Fibroblast of skin of right quadriceps (primary cell): ENCODE results near the gene MAN1A1.

Experiments
- DNase-seq: peaks from one replicate; pipeline ENCODE4 v3.0.0-alpha.2; 2013

Gene MAN1A1

DNA sequence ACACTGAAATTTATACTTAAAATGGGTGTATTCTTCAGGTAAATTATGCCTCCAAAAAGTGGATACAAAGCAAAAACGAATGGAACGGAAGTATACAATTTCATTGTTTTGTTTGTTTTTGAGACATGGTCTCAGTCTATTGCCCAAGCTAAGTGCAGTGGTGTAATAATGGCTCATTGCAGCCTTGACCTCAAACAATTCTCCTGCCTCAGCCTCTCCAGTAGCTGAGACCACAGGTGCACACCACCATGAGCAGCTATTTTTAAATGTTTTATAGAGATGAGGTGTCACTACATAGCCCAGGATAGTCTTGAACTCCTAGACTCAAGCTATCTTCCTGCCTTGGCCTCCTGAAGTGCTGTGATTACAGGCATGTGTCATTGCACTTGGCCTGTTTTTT, 122.2 kb downstream of the MAN1A1 start:
- no peak for DNase-seq

DNA sequence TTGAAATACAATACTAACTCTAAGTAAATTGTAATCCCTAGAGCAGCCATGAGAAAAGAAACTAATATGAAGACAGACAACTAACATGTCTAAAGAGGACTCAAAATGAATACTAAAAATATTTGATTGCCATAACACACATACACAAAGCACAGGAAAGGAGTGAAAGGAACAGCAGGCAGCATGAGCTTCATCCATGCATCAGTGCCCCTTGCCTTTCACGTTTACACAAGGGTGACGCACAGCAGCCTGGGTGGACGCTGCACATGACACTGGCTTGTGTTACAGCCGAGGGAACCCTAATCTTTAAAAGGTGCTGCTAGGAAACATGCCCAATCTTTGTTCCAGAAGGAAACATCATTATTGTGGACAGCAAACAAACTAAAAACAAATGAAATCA, 123.5 kb downstream of the MAN1A1 start:
- no peak for DNase-seq

DNA sequence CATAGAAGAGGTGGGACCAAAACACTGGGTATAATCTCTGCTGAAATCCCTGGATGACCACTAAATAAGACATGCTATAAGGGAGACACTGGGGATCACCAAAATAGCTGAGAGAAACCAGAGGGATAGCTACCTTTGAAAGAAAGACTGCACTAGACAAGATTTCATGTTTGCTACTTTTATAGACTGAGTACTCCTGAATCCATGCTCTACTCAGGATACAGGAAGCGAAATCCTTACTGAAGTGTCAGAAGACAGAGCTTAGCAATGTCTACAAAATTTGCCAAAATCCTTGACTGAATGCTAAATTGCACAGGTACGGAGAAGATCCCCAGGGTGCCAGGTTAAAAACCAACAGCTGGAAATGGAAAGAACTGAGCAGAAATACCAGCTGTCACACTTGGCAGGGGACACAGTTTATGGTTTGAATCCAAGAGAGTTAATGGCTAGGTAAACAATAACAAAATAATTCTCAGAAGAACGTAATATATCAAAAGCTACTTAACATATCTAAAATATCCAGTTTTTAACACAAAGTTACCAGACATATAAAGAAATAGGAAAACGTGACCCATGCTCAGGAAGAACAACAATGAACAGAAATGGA, 125.4 kb downstream of the MAN1A1 start:
- no peak for DNase-seq

DNA sequence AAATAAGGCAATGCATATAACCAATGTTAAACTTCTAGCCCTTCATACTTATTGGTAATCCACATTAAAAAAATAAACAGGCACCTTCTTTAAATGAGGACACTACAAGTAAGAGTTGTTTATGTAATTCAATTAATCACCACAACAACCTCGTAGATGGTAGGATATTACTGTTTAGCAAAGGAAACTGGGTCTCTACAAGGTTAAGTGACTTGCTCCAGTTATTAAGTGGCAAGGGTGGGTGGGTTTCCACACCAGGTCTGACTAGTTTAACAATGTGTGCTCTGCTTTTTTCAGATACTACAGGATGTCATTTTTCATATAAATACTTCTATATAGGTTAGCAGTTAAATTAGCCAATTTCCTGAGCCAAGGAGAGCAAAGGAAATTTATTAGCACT, 129.1 kb downstream of the MAN1A1 start:
- DNase-seq, result no peak

DNA sequence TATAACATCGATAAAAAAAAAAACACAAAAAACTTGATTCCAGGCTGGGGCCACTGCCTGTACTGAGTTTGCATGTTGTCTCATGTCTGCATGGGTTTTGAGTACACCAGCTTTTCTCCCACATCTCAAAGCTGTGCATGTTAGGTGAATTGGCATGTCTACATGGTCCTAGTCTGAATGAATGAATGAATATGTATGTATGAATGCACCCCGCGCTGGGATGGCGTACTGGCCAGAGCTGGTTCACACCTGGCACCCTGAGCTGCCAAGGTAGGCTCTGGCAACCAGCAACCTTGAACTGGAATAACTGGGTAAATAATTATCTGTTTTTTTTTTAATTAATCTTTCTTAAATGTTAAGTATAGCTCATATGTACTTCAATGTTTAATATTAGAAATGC, 131.0 kb downstream of the MAN1A1 start:
- DNase-seq, result no peak

DNA sequence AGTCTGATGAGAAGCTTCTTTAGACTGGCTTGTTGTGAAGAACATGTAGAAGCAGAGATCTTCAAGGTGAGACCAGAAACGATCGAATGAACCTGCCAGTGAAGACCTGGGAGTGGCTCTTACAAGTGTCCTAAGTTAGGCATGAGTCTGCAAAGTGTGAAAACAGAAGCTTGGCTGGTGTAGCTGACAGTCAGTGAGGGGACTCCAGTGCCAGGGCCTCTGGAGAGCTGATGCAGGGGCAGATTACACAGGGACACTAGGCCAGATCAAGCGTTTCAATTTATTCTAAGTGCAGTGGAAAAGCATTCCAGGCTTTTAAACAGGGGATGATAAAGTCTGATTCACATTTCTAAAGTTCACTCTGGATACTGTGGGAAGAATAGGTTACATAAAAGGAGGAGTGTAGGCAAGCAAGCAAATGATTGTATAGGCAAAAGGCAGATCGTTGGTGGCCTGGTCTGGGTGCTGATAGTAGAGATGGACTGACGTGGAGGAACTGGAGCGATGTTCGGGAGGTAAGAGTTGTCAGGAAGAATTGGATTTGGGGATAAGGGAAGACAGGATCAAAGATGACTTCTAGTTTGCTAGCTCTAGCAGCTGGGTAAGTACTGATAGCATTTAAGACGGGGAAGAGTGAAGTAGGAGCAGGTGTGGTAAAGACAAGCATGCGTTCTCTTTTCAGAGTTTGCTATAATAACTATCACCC, 133.5 kb downstream of the MAN1A1 start:
- DNase-seq, result no peak

GRCh38 chr6:119215309-119215708, 134.3 kb downstream of the MAN1A1 start:
- no peak for DNase-seq

DNA sequence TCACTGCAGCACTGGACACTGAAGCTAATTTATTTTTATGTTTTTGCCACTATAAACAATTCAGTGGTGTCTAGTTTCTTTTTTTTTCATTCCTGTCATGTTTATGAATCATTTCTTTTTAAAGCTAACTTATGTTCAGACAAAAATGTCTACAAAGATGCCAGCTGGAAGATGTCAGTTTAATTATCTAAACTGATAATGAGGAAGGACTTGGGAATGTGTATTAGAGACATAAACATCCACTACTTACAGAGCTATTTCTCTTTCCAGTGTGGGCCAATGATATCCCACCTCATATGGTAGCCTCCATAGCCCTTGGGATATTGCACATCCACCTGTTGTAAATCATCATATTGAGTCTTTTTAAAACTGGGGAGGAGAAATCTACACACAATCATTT, 139.0 kb downstream of the MAN1A1 start:
- peak; percentile 2 for DNase-seq

DNA sequence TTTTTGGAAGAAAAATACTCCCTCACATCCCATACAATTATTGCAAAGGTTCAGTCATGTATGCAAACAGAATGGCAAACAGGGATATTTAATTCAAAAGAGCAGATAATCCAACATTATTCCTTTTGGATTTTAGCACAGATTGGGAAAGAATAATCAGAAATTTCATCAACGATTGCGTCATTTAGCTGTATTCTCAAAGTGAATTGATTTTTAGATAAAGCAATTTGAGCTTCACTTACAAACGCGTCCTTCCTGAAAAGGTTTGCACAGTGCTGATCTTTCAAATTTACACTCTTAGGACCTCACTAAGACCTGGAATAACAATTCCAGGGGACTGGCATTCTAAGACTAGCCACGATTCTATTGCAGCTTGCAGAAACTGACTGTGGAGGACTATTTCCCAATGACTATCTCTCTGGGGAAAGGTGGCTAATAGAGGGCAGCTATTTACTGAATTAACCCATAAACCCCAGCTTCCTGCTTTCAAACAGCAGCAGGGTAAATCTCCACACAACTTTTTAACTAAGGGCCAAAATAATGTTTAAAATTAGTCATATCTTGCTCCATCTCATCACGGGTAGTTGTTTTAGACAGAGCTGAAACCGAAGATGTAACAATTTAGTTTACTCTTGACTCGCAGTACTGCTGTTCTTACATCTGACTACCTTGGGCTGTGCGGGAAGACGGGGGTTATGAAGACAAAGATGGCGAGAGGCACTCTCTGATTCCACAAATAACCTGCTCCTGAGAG, 139.9 kb downstream of the MAN1A1 start:
- DNase-seq, result no peak

GRCh38 chr6:119207971-119208725, 141.4 kb downstream of the MAN1A1 start:
- peak; percentile 86 for DNase-seq

DNA sequence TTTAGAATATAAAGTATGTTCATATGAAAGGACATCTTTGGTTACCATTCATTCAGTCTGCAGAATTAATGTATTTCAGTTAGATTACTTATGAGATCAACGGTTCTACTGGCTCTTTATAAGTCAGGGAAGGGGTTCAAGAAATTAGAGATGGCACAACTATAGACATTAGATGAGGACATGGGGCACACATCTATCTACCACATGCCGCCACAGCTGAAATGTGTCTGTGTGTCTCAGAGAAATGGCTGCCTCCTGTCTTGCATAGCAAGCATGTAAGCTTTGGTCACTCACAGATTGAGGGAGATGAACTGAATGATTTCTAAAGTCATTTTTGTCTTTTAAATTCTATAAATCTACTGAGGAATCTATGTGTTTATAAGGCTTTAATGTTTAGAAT, 142.2 kb downstream of the MAN1A1 start:
- no peak for DNase-seq

DNA sequence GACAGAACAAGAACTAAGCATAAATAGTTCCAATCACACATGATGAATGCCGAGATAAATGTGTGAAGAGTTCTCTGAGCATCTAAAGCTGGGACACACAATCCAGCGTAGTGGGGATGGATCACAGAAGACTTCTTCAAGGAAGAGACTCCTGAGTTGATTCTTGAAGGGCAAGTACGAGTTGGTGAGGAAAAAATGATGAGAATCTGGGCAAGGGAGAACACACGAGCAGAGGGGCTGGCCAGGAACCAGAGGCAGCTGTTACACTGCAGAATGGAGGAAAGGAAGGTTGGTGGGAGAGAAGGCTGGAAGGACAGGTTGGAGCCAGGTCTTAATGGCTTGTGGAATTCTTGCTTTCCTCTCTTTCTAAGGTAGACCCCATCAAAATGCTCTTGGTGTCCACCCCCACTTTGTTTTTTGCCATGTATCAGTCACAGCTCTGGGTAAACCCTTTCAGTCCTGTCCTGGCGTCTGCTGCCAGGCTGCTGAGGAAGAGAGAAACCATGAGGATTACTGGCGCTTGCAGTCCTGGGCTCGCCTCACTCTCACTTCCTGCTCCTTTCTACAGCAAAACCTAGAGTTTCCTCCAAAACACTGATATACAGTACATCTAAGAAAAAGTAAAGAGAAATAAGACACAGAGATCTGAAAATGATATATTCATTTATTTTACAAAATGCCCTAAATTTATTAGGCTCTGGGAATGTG, 143.5 kb downstream of the MAN1A1 start:
- no peak for DNase-seq

GRCh38 chr6:119204719-119205118, 144.8 kb downstream of the MAN1A1 start:
- no peak for DNase-seq

DNA sequence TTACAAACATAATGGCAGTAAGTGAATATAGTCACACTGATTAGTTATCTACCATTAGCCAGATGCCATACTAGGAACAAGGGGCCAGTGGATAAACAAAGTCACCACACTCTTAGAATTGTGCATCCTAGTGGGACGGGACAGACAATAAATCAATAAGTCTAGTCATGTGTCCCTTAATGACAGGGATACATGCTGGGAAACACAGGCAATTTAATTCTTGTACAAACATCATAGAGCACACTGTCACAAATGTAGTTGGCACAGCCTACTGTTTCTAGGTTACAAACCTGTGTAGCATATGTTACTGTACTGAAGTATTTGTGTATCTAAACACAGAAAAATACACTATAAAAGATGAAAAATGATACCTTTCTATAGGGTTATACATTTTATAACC, 148.1 kb downstream of the MAN1A1 start:
- DNase-seq, result no peak

DNA sequence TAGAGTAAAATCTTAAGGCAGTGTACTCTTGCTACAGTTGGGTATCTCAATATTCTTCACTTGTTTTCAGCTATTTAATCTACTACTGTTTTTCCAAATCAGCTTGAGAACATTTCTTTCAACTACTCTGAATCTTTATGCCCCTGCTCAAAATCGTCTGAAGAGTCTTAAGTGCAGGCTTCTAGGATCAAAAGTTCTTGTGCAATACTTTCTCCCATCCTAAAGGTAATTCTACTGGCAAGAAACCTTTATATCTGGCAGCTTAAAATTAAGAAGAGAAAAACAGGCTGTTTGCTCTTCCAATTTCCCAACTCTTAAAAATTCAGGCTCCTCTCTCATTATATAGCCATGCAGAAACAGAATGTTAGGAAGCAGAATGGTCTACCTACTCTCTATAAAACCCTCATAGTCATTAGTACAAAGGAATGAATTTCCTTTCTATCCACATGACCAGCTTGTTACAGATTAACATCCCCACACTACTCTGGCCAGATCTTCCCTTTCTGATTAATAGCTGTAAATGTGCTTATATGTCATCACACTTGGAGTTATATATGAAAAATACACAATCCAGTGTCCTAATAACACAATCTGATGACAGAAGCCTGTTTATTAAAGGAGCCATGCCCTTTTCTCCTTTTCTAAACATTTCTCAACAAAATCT, 148.9 kb downstream of the MAN1A1 start:
- DNase-seq, result no peak

GRCh38 chr6:119197271-119197670, 152.3 kb downstream of the MAN1A1 start:
- no peak for DNase-seq

DNA sequence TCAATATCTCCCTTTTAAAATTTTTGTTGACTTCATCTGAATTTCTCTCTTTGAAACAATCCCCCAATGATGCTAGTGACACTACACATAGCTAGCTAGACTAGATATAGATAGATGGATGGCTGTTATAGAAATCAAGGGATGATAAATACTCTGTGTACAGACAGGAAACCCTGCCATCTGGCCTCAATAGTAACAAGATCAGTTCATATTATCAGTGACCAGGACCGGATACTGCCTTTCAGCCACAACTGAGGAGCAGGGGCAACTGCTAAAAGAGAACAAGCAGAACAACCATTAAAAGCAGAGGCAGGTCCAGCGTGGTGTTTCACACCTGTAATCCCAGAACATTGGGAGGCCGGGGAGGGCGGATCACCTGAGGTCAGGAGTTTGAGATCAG, 152.8 kb downstream of the MAN1A1 start:
- DNase-seq, result no peak

GRCh38 chr6:119195848-119196247, 153.7 kb downstream of the MAN1A1 start:
- DNase-seq, result no peak

- no peak for DNase-seq
These were observed 154.4 kb downstream of the MAN1A1 start for GRCh38 chr6:119195204-119195603.

DNA sequence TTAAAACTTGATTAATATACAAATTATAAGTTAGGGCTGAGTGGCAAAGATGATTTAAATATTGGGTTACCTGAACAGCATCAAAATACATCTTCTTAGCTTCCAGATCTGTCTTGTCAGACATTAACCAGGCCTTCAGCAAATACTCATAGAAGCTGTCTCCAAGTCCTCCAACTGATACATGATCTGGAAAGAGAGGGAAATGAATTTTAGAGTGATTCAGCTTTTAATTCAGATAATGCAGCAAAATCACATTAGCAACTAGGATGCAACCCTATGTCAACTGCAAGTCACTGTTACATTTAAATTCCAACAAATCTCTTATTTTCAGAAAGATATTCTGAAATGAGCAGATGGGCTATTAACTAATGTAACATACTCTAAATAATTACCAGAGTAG, 155.9 kb downstream of the MAN1A1 start:
- no peak for DNase-seq

- DNase-seq, result no peak
These were observed 157.4 kb downstream of the MAN1A1 start for GRCh38 chr6:119192200-119192599.

DNA sequence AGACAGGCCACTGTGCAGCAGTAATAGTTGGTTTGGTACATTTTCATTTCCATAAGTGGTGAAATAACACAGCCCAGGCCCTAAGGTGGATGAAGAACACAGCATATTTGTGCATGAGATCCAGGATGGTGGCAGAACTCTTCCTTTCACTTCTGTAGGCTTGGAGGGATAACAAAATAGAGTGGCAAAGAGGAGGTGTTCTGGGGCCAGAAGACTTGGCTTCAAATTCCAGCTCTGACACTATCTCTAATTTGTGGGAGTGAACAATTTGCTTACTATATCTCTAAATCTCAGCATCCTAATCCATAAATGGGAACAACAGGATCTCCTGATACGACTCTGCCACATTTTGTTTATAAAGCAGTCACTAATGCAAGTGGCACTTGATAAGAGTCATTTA, 159.4 kb downstream of the MAN1A1 start:
- no peak for DNase-seq
